Measurements from ENCODE around the gene UNKL.
"Not testable (repeated sequence)": the region's sequence is repeated elsewhere in the genome, so short reads cannot be mapped to it uniquely, and the experiment has no call there.

The UNKL gene

DNA sequence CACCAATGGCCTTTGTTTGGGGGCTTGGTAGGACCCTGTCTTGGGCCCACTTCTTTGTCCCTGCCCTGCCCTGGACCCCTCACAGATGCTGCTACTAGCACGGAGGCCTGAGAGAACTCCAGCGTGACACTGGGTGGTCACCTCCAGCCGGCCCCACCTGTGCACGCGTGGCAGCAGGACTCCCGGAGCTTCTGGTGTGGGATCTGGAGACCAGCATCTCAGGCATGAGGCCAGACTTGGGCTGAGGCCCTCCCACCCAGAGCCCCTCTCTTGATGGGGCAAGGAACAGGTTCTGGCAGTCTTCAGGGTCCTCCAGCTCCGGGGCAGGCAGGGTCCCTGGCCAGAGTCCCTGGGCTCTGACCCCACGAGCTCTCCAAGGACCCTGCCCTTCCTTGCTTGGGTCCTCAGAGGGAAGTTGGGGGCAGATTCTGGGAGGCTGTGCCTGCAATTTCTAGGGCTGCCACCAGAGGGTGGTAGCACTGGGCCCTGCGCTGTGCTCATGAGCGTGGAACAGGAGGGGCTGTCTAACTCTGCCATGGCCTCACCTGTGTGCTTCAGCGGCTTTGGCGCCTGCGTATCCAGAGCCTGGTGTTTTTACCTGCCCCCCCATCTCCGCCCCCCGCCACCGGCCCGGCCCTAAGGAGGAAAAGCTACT is 84.1 kb downstream of the UNKL start:
- in situ Hi-C loops (cut with MboI; ENCODE audit: low sequenced_read_pairs), result no loop called here

GRCh38 chr16:1328961-1329360 is 85.5 kb downstream of the UNKL start:
- in situ Hi-C loops (cut with MboI; ENCODE audit: low sequenced_read_pairs), result not testable (repeated sequence)

DNA sequence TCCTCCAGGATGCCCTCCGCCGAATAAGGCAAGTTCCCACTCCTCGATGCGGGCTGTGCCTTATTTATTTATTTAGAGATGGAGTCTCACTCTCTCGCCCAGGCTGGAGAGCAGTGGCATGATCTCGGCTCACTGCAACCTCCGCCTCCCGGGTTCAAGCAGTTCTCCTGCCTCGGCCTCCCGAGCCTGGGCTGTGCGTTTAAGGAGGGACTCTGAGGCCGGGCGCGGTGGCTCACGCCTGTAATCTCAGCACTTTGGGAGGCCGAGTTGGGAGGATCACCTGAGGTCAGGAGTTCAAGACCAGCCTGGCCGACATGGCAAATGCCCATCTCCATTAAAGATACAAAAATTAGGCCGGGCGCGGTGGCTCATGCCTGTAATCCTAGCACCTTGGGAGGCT is 86.4 kb downstream of the UNKL start:
- in situ Hi-C loops (cut with MboI; ENCODE audit: low sequenced_read_pairs), result not testable (repeated sequence)

DNA sequence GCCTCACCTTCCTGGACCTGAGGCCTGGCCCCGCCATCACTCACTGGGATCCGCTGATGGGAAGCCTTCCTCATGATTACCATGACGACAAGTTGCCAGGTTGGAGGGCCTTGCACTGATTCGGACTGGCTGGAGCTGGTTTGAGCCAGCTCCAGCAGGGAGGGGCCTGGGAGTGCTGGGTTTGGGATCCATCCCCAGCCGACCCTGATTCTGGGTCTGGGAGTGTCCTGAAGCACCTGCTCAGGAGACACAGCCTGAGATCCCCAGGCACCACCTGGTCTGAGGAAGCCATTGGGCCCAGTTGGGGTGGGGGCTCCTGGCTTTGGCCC is 86.9 kb downstream of the UNKL start:
- in situ Hi-C loops (cut with MboI; ENCODE audit: low sequenced_read_pairs), result no loop called here

DNA sequence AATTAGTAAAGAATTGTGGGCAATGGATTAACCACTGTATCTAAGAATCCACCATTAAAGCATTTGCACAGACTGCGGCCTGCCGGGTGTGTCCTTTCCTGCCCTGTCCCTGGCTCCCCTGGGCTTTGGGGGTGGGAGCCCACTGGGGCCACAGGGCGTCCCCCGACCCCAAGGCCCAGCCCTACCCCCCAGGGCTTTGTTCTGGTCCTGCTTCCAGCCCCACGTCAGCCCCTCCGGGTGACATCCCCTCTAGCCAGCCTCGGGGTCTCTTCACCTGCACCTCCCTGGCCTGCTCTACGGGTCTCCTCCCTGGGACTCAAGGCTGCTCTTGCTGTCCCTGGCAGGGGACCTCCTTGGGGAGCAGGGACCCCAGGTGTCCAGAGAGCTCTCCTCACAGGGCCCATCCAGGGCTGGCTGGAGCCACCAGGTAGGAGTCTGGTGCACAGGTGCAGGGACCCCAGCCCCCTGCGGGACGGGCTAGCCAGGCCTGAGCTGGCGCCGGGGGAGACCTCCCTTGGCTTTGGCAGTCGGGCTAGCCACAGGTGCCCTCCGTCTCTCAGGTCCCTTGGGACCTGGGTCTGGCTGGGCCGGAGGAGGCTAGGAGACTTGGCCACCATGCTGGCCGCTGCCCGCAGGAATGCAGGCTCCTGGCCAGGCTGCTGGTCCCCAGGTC is 87.4 kb downstream of the UNKL start:
- in situ Hi-C loops (cut with MboI; ENCODE audit: low sequenced_read_pairs), result no loop called here

DNA sequence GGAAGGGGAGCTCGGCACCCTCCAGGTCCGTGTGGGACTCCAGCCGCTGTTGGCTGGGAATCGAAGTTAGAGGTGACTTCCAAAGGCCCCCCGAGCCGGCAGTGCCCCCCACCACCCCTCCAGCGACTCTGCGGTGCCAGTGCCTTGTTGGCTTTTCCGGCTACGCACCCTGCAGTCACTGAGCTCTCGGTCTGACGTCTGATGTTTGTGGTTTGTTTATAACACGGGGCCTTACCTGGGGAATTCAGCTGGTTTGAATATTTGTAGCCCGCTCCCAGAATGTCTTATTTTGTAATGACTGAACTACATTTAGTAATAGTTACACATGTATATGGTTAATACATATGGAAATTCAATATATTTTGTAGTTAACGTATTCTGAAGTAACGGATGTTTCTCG is 88.1 kb downstream of the UNKL start:
- in situ Hi-C loops (cut with MboI; ENCODE audit: low sequenced_read_pairs), result no loop called here

- in situ Hi-C loops (cut with MboI; ENCODE audit: low sequenced_read_pairs), result no loop called here
Measured at GRCh38 chr16:1325673-1326371, 88.7 kb downstream of the UNKL start.

DNA sequence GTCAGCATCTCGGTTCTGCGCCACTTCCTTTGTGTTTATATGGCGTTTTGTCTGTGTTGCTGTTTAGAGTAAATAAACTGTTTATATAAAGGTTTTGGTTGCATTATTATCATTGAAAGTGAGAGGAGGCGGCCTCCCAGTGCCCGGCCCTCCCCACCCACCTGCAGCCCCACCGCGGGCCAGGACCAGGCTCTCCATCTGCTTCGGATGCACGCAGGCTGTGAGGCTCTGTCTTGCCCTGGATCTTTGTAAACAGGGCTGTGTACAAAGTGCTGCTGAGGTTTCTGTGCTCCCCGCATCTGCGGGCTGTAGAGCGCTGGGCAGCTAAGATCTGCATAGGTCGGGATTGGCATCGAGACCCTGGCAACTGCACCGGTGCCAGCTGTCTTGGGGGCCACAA is 89.2 kb downstream of the UNKL start:
- in situ Hi-C loops (cut with MboI; ENCODE audit: low sequenced_read_pairs), result no loop called here

GRCh38 chr16:1324286-1324826 is 90.1 kb downstream of the UNKL start:
- in situ Hi-C loops (cut with MboI; ENCODE audit: low sequenced_read_pairs), result no loop called here

DNA sequence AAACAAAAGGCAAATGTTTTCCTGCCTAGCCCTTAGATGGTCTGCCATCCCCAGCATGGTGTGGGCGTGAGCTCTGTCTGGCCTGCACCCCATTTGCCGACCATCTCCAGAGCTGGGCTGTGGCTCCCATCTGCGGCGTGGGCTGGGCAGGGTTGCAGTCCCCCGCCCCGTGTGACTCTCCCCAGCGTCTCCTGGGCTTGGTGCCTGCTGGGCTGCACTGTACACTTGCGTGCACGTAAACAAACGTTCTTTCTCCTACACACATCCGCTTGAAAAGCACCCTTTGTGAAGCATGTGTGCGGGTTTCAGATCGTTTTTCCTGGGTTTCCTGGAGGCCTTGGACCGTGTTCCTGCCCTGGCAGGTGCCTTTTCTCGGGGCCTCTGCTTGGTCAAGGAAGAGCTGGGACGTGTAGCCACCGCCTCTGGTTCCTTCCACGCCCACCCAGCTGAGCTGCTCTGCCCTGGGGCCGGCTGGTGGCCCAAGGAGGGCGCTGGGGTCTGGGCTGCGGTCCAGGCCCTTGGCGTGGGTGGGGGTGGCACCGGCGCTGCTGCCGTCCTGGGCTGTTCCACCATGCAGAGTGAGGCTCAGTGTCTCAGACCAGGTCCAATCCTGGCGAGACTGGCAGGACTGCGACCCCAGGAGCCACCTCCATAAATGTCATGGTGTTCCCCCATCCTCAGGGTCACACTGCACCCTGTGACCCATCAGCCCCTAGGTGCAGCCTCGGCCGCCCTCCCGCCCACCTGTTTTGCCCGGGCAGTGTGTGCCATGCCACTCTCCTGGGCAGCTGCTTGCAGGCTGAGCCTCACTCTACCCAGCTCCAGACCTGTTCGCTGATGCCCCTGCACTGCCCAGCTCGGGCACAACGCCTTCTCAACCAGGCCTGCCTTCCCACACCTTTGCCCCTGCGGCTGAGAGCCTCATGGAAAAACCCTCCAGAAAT is 90.9 kb downstream of the UNKL start:
- in situ Hi-C loops (cut with MboI; ENCODE audit: low sequenced_read_pairs), result no loop called here

DNA sequence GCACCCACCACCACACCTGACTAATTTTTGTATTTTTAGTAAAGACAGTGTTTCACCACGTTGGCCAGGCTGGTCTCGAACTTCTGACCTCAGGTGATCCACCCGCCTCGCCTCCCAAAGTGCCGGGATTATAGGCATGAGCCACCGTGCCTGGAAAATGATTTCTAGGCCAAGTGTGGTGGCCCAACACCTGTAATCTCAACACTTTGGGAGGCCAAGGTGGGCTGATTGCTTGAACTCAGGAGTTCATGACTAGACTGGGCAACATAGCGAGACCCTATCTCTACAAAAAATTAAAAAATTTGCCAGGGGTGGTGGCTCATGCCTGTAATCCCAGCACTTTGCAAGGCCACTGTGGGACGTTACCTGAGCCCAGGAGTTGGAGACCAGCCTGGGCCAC is 92.1 kb downstream of the UNKL start:
- in situ Hi-C loops (cut with MboI; ENCODE audit: low sequenced_read_pairs), result no loop called here

DNA sequence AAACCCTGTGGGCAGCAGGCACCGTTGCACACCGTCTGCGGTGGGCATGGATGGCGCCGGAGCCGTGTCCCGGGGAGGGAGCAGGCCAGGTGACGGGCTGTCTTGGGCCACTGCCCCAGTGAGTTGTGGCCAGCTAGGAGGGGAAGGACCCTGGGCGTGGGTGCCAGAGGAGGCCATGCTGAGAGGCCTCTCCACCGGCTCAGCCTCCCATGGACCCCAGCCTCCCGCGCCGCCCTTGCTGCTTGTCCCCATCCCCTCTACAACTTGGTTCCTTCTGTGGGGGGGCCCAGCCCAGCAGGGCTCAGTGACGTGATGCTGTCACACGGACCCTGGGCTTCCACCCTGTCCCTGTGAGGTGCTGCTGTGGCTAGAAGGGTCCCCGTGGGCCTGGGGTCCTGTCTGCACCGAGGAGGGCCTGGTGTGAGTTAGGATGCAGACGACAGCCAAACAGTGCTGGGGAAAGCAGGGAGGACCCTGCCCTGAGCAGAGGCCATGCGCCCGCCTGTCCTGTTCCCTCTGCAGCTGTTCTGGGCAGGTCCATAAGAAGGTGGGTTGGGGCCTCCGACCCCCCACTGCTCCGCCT is 93.8 kb downstream of the UNKL start:
- in situ Hi-C loops (cut with MboI; ENCODE audit: low sequenced_read_pairs), result no loop called here

GRCh38 chr16:1320097-1320496 is 94.4 kb downstream of the UNKL start:
- in situ Hi-C loops (cut with MboI; ENCODE audit: low sequenced_read_pairs), result no loop called here

DNA sequence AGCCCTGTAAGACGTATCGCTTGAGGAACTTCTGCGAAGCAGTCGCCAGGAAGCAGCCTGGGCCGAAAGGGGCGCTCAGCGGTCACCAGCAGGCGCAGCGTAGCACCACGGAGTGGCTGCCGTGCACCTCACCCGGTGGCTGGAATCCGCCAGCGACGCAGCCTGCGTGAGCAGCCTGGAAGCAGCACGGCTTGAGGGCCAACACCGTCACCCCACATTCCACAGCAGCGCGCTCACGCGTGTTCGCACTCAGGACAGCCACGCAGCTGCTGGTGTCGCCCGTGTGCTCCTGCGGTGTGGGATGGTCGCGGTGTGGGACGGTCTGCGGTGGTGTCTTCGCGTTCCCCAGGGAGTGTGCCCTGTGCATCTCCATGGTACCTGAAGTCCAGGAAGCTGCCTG is 95.5 kb downstream of the UNKL start:
- in situ Hi-C loops (cut with MboI; ENCODE audit: low sequenced_read_pairs), result no loop called here

GRCh38 chr16:1318268-1318545 is 96.3 kb downstream of the UNKL start:
- in situ Hi-C loops (cut with MboI; ENCODE audit: low sequenced_read_pairs), result no loop called here

DNA sequence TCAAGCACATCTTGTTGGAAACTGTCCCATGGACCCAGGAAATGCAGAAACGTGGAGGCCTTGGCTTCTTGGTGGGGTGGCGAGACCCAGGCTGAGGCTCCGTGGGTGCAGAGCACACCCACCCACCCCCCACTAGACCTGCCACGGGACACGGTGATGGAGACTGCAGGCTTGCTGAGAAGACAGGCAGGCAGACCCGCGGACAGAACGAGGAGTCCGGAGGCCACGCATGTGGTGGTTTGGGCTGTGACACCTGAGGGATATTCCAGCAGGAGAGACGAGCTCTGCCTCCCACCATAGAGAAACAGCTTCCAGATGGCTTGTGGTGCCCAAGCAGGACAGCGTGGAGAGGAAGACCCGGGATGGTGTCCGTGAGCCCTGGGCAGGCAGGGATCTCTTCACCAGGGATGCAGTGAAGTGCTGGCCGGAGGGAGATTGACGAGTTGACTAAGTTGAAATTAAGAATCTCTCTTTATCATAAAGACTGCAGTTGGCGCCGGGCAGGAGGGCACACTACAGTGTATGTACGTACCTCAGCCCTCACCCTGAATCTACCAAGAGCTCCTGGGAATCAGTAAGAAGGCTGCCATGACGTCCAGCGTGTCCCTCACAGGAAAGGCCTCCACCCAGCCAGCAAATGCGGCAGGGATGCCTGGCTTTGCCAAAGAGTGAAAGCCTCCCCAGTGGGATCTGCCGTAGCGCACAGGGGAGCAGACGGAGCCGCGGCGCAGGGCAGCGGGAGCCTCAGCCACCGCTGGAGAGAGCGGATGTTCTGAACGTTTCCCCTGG is 96.8 kb downstream of the UNKL start:
- in situ Hi-C loops (cut with MboI; ENCODE audit: low sequenced_read_pairs), result no loop called here

- in situ Hi-C loops (cut with MboI; ENCODE audit: low sequenced_read_pairs), result no loop called here
Measured at GRCh38 chr16:1316033-1316405, 98.5 kb downstream of the UNKL start.

GRCh38 chr16:1315081-1316032 is 99.1 kb downstream of the UNKL start:
- in situ Hi-C loops (cut with MboI; ENCODE audit: low sequenced_read_pairs), result no loop called here

Measured in HL-60/S4 treated with retinoic acid at 250 ng/mL for 4 days and 3 days (cell line).